ENCODE results near the gene GALNT17.

Gene GALNT17

DNA sequence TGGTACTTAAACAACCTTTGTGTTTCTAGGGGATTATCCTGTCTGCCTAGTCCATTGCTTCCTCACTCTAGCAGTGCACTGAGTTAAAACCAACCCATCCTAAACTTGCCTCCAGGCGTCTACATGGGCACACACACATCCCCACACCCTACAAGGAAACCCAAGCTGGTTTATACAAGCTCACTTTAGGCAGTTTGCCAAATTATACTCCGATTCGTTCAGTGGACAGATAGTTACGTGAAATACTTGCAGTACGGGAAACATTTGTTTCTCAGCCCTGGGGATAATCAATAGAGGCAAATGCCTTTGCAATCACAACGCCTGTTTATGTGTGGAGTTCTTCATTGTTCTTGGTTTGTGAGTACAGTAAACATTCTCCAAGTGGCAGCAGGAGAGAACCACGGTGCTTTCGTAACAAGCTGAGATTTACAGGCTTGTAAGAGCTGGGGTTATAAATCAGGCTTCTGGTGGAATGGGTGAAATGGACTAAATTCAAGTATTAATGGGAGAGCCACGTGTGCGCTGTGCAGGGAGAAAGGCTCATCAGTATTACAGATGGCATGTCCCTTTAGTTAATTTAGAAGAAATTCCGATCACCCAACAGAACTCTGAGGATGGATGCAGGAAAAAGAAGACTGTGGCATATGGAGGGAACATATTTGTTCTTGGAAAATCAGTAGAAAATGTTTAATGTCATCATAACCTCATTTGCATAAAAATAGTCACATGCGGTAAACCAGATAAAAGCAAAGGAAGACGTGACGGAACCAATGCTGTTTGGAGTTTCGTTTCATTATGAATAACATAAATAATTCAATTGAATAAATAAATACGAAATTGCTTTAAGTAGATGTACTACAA lies 217.1 kb downstream of the GALNT17 start:
- TF ChIP-seq CTCF (IDR thresholded peaks at IDR 0.05; ENCODE audit: low read depth, low read length, missing control alignments), result no peak
- Histone ChIP-seq H3K4me3 (ENCODE audit: low read depth, low read length) (no peak overlapping the region), H3K36me3 (replicated peaks) (no peaks in the 10 kb centered on the region), H3K27me3 (replicated peaks) (no peaks in the 10 kb centered on the region), H3K27ac (no peak overlapping the region)
- in situ Hi-C loops (cut with HindIII; ENCODE audit: low pct_ligation_motif_present, low sequenced_read_pairs), result no loop called here
- no peak for DNase-seq

GRCh38 chr7:71349682-71350481 lies 217.9 kb downstream of the GALNT17 start:
- in situ Hi-C loops (cut with HindIII; ENCODE audit: low pct_ligation_motif_present, low sequenced_read_pairs), result no loop called here
- H3K27ac ChIP-seq, result no peak overlapping the region
- H3K36me3 ChIP-seq (replicated peaks), result no peaks in the 10 kb centered on the region
- no peaks in the 10 kb centered on the region for H3K27me3 ChIP-seq (replicated peaks)
- TF ChIP-seq CTCF (IDR thresholded peaks at IDR 0.05; ENCODE audit: low read depth, low read length, missing control alignments), result no peak
- no peak overlapping the region for H3K4me3 ChIP-seq (ENCODE audit: low read depth, low read length)
- DNase-seq, result no peak

- TF ChIP-seq CTCF (IDR thresholded peaks at IDR 0.05; ENCODE audit: low read depth, low read length, missing control alignments), result no peak
- in situ Hi-C loops (cut with HindIII; ENCODE audit: low pct_ligation_motif_present, low sequenced_read_pairs), result no loop called here
- Histone ChIP-seq H3K36me3 (replicated peaks) (no peaks in the 10 kb centered on the region), H3K27me3 (replicated peaks) (no peaks in the 10 kb centered on the region), H3K27ac (no peak overlapping the region), H3K4me3 (ENCODE audit: low read depth, low read length) (no peak overlapping the region)
- no peak for DNase-seq
Measured at GRCh38 chr7:71350680-71351079, 218.7 kb downstream of the GALNT17 start.

DNA sequence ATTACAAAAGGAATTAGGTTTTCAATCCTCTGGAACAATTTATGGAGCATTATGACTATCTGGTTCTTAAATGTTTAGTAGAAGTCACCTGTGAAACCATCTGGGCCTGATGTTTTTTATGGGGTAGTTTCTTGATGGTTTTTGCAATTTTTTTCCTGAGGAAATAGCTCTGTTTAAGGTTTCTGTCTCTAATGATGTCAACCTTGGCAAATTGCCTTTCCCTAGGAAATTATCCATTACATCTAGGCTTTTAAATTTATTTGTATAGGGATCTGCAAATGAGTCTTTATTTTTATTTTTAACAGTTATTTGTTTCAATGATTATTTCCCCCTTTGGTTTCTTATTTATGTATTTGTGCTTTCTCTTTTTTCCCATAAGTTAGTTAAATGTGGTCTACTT lies 222.8 kb downstream of the GALNT17 start:
- DNase-seq, result no peak
- Histone ChIP-seq H3K27ac (no peak overlapping the region), H3K4me3 (ENCODE audit: low read depth, low read length) (no peak overlapping the region), H3K36me3 (replicated peaks) (no peaks in the 10 kb centered on the region), H3K27me3 (replicated peaks) (no peaks in the 10 kb centered on the region)
- TF ChIP-seq CTCF (IDR thresholded peaks at IDR 0.05; ENCODE audit: low read depth, low read length, missing control alignments), result no peak
- in situ Hi-C loops (cut with HindIII; ENCODE audit: low pct_ligation_motif_present, low sequenced_read_pairs), result no loop called here

DNA sequence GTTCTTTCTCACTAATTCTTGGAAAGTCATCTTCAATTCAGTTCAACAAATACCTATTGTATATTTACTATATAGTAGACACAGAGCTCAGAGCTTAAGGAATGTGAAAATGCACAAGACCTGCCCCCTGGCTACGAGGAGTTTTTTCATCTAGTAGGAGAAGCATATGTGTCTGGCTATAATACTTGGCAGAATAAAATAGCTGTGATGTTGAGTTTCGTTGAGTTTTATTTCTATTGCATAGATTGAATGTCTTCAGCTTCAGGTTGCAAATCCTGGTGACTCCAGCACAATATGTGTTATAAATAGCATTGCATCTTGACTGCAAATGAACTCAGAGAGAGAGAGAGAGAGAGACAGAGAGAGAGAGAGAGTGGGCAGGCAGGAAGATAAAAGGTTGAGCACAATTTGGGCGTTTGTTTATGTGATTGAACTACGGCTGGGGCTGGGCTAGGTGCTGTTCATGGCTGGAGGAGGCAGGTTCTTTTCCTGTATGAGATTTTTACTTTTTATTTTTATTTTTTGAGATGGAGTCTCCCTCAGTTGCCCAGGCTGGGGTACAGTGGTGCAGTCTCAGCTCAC lies 229.6 kb downstream of the GALNT17 start:
- DNase-seq, result no peak
- H3K27me3 ChIP-seq (replicated peaks), result no peaks in the 10 kb centered on the region
- no peak overlapping the region for H3K27ac ChIP-seq
- no peaks in the 10 kb centered on the region for H3K36me3 ChIP-seq (replicated peaks)
- no peak for TF ChIP-seq CTCF (IDR thresholded peaks at IDR 0.05; ENCODE audit: low read depth, low read length, missing control alignments)
- in situ Hi-C loops (cut with HindIII; ENCODE audit: low pct_ligation_motif_present, low sequenced_read_pairs), result no loop called here
- H3K4me3 ChIP-seq (ENCODE audit: low read depth, low read length), result no peak overlapping the region
